ENCODE measurements around the gene LIPC. TPM values are rescaled to one million over a fixed set of nuclear protein-coding genes. Genes with fewer than 3 reads are reported as not detected.

LIPC gene
- total and polyA plus RNA-seq, 12 donors: 0.22 to 1.3 (median 0.42) TPM; not detected in 1

GRCh38 chr15:58465866-58466517 is 34.2 kb downstream of the LIPC start:
- Histone ChIP-seq H3K27me3 (no peaks in the 10 kb centered on the region), H3K27ac (no peak overlapping the region), H3K4me1 (peaks cover 0 to 13% (median 0%) of the 10 kb centered on the region in 9 donors), H3K4me3 (no peak overlapping the region), H3K9me3 (no peaks in the 10 kb centered on the region), H3K36me3 (no peaks in the 10 kb centered on the region)
- no peak for ATAC-seq
- intact Hi-C loops (cut with DNase I): no loop called here
- TF ChIP-seq, protein P1, sequence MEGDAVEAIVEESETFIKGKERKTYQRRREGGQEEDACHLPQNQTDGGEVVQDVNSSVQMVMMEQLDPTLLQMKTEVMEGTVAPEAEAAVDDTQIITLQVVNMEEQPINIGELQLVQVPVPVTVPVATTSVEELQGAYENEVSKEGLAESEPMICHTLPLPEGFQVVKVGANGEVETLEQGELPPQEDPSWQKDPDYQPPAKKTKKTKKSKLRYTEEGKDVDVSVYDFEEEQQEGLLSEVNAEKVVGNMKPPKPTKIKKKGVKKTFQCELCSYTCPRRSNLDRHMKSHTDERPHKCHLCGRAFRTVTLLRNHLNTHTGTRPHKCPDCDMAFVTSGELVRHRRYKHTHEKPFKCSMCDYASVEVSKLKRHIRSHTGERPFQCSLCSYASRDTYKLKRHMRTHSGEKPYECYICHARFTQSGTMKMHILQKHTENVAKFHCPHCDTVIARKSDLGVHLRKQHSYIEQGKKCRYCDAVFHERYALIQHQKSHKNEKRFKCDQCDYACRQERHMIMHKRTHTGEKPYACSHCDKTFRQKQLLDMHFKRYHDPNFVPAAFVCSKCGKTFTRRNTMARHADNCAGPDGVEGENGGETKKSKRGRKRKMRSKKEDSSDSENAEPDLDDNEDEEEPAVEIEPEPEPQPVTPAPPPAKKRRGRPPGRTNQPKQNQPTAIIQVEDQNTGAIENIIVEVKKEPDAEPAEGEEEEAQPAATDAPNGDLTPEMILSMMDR (IDR thresholded peaks at IDR 0.05): no peak
- WGBS, 2 donors: 88 to 92% methylated on average over 7 of the region's 7 CpGs
- DNase-seq: no peak

DNA sequence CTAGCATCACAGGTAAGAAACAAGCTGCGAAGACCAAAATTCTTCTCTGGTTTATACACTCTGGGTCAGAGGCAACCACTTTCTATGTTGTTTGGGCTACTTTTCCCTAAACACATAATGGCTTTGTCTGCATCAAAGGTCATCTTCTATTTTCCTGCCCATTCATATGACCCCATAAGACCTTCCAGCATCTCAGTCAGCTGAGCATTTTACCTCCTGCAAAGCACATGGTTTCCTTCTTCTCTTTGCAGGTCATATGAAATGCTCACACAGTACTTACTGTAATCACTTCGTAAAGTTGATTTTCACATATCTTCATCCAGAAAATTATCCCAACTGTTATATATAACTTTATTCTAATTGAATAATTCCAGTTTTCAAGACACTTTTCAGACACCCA is 34.8 kb downstream of the LIPC start:
- intact Hi-C loops (cut with DNase I): no loop called here
- ATAC-seq: no peak
- Histone ChIP-seq H3K4me1 (peaks cover 0 to 13% (median 0%) of the 10 kb centered on the region in 9 donors), H3K27me3 (no peaks in the 10 kb centered on the region), H3K9me3 (no peaks in the 10 kb centered on the region), H3K4me3 (no peak overlapping the region), H3K27ac (no peak overlapping the region), H3K36me3 (no peaks in the 10 kb centered on the region)
- WGBS, 2 donors: 98% methylated on average over 2 of the region's 2 CpGs
- TF ChIP-seq, protein P1 (IDR thresholded peaks at IDR 0.05): no peak
- DNase-seq: no peak

GRCh38 chr15:58467121-58467721 is 35.4 kb downstream of the LIPC start:
- H3K27me3 ChIP-seq: no peaks in the 10 kb centered on the region
- no peak overlapping the region for H3K4me3 ChIP-seq
- TF ChIP-seq, protein P1 (IDR thresholded peaks at IDR 0.05): no peak
- intact Hi-C loops (cut with DNase I): no loop called here
- no peaks in the 10 kb centered on the region for H3K36me3 ChIP-seq
- DNase-seq: no peak
- H3K27ac ChIP-seq: no peak overlapping the region
- no peaks in the 10 kb centered on the region for H3K9me3 ChIP-seq
- ATAC-seq: no peak
- peaks cover 0 to 13% (median 0%) of the 10 kb centered on the region in 9 donors for H3K4me1 ChIP-seq
- WGBS, 2 donors: 82 to 84% methylated on average over 15 of the region's 15 CpGs

DNA sequence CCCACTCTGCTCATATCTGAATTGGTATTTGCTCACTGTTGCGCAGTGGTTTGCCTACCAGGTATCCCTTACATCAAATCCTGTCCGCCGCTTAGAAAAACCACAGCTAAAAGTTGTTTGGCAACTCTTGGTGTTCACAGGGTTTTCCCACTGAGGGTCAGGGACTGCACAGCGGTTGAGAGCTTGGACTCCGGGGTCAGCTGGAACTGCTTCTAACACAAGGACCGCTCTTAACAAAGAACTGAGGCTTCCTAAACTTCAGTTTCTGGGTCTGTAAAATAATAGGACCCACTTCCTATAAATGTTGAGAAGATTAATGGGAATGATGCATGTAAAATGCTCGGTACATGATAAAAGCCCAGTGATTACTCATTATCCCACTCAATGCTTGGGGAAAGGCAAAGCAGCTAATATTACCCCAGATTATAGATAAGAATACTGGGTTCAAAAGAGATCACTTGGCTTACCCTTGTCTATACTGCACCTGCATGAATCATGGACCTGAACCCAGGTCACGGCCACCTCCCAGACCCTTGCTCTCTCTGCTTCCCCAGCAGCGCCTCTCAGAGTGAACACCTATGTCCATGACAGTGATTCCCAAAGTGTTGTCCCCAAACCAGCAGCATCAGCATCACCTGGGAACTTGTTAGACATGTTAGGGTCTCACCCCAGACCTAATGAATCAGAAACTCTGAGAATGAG is 36.1 kb downstream of the LIPC start:
- no peak for ATAC-seq

More for the DNA sequence above, 36.1 kb downstream of the LIPC start:
- Histone ChIP-seq H3K4me1 (peaks cover 0 to 20% (median 4%) of the 10 kb centered on the region in 9 donors), H3K27ac (no peak overlapping the region), H3K36me3 (no peaks in the 10 kb centered on the region), H3K9me3 (no peaks in the 10 kb centered on the region), H3K4me3 (no peak overlapping the region), H3K27me3 (no peaks in the 10 kb centered on the region)
- intact Hi-C loops (cut with DNase I): no loop called here
- no peak for DNase-seq
- WGBS, 2 donors: 94 to 96% methylated on average over 9 of the region's 9 CpGs
- TF ChIP-seq, protein P1 (IDR thresholded peaks at IDR 0.05): no peak

Measured in heart right ventricle (tissue), 16 donors.